GM04503 (cell line): ENCODE measurements around the gene EMID1.

Experiments used
- DNase-seq: peaks from one replicate; pipeline ENCODE4 v3.0.0-alpha.2; 2012; ENCODE audit warnings: low read depth

Gene EMID1

GRCh38 chr22:29298641-29299040, 92.9 kb downstream of the EMID1 start:
- no peak for DNase-seq

GRCh38 chr22:29299136-29299900, 93.6 kb downstream of the EMID1 start:
- DNase-seq, result no peak

GRCh38 chr22:29300467-29300806, 94.7 kb downstream of the EMID1 start:
- no peak for DNase-seq

- DNase-seq, result no peak
Observed at GRCh38 chr22:29300807-29301601, 95.3 kb downstream of the EMID1 start.

- DNase-seq, result no peak
Observed at GRCh38 chr22:29301716-29302401, 96.2 kb downstream of the EMID1 start.

GRCh38 chr22:29302402-29302680, 96.6 kb downstream of the EMID1 start:
- no peak for DNase-seq

- no peak for DNase-seq
Observed at GRCh38 chr22:29302681-29303465, 97.2 kb downstream of the EMID1 start.

GRCh38 chr22:29305836-29306174, 100.1 kb downstream of the EMID1 start:
- DNase-seq, result no peak

GRCh38 chr22:29306175-29306834, 100.6 kb downstream of the EMID1 start, which contains the start of gene GAS2L1:
Gene GAS2L1 (plus strand): TSS chr22:29306650. CDS start chr22:29308106, 1,456 bp downstream.
- peak; percentile 31 for DNase-seq

GRCh38 chr22:29306835-29307595, 101.3 kb downstream of the EMID1 start:
- DNase-seq, result no peak

- no peak for DNase-seq
Observed at GRCh38 chr22:29307596-29308147, 102.0 kb downstream of the EMID1 start.

GRCh38 chr22:29308148-29308790, 102.6 kb downstream of the EMID1 start:
- DNase-seq, result no peak

GRCh38 chr22:29308791-29309262, 103.1 kb downstream of the EMID1 start:
- no peak for DNase-seq
